H1 (cell line): ENCODE data around the gene PRXL2B. TPM values are rescaled to one million over a fixed set of nuclear protein-coding genes. Genes with fewer than 3 reads are reported as not detected.

ENCODE experiments used
- CTCF ChIA-PET: fragments of 300-600 bp; sonication (Branson Sonifier 250); formaldehyde crosslinking; loops from one replicate; lab custom pipeline; 2021; ENCODE audit not compliant: partially characterized antibody; lab: Charles Lee
- POLR2A ChIA-PET: fragments of 300-600 bp; sonication (Branson Sonifier 250); formaldehyde crosslinking; loops from one replicate; lab custom pipeline; 2021; ENCODE audit warnings: inconsistent platforms; ENCODE audit not compliant: partially characterized antibody; lab: Charles Lee
- DNase-seq, 2 experiments: peaks; one replicate each; pipeline versions ENCODE4 v3.0.0 to v3.0.0-alpha.2; 2010 to 2022; ENCODE audit warnings: low spot score in 2 of 2, low read depth in 1 of 2, mixed read lengths in 1 of 2
- FAIRE-seq: peaks from 2 replicates; lab custom pipeline; 2011; peaks lifted over from hg19 to GRCh38; lab: Jason Lieb, UNC
- H2AFZ ChIP-seq: 2 replicates; pipeline ENCODE4 v1.8.1; 2012; ENCODE audit warnings: low read length, inconsistent platforms
- H2AK5ac ChIP-seq: 2 replicates; pipeline ENCODE4 v1.6.1; 2013; ENCODE audit warnings: low read depth, low read length
- H2BK120ac ChIP-seq: replicated peaks from 2 replicates; pipeline ENCODE3; 2013; ENCODE audit warnings: low read depth, low read length, inconsistent platforms
- H2BK12ac ChIP-seq: 2 replicates; pipeline ENCODE4 v1.6.1; 2013; ENCODE audit warnings: low read depth, low read length
- H2BK15ac ChIP-seq: 2 replicates; pipeline ENCODE4 v1.6.1; 2013; ENCODE audit warnings: low read length
- H2BK20ac ChIP-seq: 2 replicates; pipeline ENCODE4 v1.6.1; 2013; ENCODE audit warnings: low read length
- H2BK5ac ChIP-seq: 2 replicates; pipeline ENCODE4 v1.6.1; 2013; ENCODE audit warnings: low read depth, low read length
- H3K14ac ChIP-seq: 2 replicates; pipeline ENCODE4 v1.6.1; 2013; ENCODE audit warnings: inconsistent platforms; ENCODE audit not compliant: insufficient read length
- H3K18ac ChIP-seq: 2 replicates; pipeline ENCODE4 v1.6.1; 2013; ENCODE audit warnings: low read length; ENCODE audit errors: extremely low read depth
- H3K23ac ChIP-seq: 2 replicates; pipeline ENCODE4 v1.6.1; 2013; ENCODE audit warnings: inconsistent platforms; ENCODE audit not compliant: insufficient read length
- H3K23me2 ChIP-seq: 2 replicates; pipeline ENCODE4 v1.6.1; 2013; ENCODE audit warnings: low read depth, low read length
- H3K27ac ChIP-seq: 2 replicates; pipeline ENCODE4 v1.6.1; 2011; ENCODE audit warnings: low read depth, low read length, inconsistent platforms
- H3K27me3 ChIP-seq, 4 experiments: replicated peaks in 1 of 4; 1 replicate in 1 of 4; 2 replicates in 3 of 4; pipeline versions ENCODE4 v1.6.1 to v1.8.1; 2011 to 2013; ENCODE audit warnings: low read length in 3 of 4, mild to moderate bottlenecking in 3 of 4, inconsistent platforms in 2 of 4, mixed read lengths in 2 of 4, moderate library complexity in 1 of 4; ENCODE audit not compliant: control insufficient read depth in 3 of 4, insufficient read depth in 3 of 4; ENCODE audit errors: extremely low read depth in 1 of 4
- H3K36me3 ChIP-seq, 4 experiments: 2 replicates each; pipeline versions ENCODE4 v1.6.1 to v1.8.1; 2011 to 2013; ENCODE audit warnings: mild to moderate bottlenecking in 4 of 4, low read length in 3 of 4, moderate library complexity in 2 of 4, control low read depth in 1 of 4, inconsistent platforms in 1 of 4; ENCODE audit not compliant: insufficient read depth in 4 of 4, control insufficient read depth in 2 of 4
- H3K4ac ChIP-seq: replicated peaks from 2 replicates; pipeline ENCODE3; 2013; ENCODE audit warnings: low read length, low read depth, mixed read lengths, inconsistent platforms; ENCODE audit not compliant: insufficient read length
- H3K4me1 ChIP-seq, 4 experiments: replicated peaks in 1 of 4; 1 replicate in 1 of 4; 2 replicates in 3 of 4; pipeline versions ENCODE4 v1.6.1 to v1.8.1; 2011 to 2013; ENCODE audit warnings: low read length in 3 of 4, inconsistent platforms in 2 of 4, mixed read lengths in 1 of 4; ENCODE audit not compliant: insufficient read depth in 4 of 4, control insufficient read depth in 3 of 4
- H3K4me2 ChIP-seq, 2 experiments: 2 replicates each; pipeline versions ENCODE4 v1.6.1 to v1.8.1; 2011 to 2013; ENCODE audit warnings: low read depth in 2 of 2, low read length in 2 of 2, control low read depth in 1 of 2, inconsistent platforms in 1 of 2, mild to moderate bottlenecking in 1 of 2; ENCODE audit not compliant: insufficient read depth in 1 of 2
- H3K4me3 ChIP-seq, 4 experiments: fragments of 200-600, 300-600 bp in 1 of 4; sonication (generic), shearing (Covaris generic), sonication (Bioruptor Twin) in 1 of 4; 2 replicates each; pipeline versions ENCODE4 v1.5.1 to v1.8.1; 2011 to 2016; ENCODE audit warnings: low read length in 4 of 4, low read depth in 3 of 4, control low read depth in 2 of 4, inconsistent platforms in 2 of 4, mild to moderate bottlenecking in 2 of 4, mixed read lengths in 1 of 4, moderate library complexity in 1 of 4; ENCODE audit not compliant: insufficient read depth in 2 of 4; ENCODE audit errors: extremely low read depth in 1 of 4
- H3K56ac ChIP-seq: replicated peaks from 2 replicates; pipeline ENCODE3; 2013; ENCODE audit warnings: low read depth, mild to moderate bottlenecking, mixed read lengths, low read length, inconsistent platforms; ENCODE audit not compliant: insufficient read length
- H3K79me1 ChIP-seq: 2 replicates; pipeline ENCODE4 v1.6.1; 2013; ENCODE audit warnings: low read depth, low read length, control low read depth
- H3K79me2 ChIP-seq, 2 experiments: 2 replicates each; pipeline versions ENCODE4 v1.6.1 to v1.8.1; 2012 to 2013; ENCODE audit warnings: low read length in 2 of 2, mild to moderate bottlenecking in 2 of 2, inconsistent platforms in 1 of 2; ENCODE audit not compliant: insufficient read depth in 2 of 2, control insufficient read depth in 1 of 2
- H3K9ac ChIP-seq, 4 experiments: replicated peaks in 1 of 4; 1 replicate in 1 of 4; 2 replicates in 3 of 4; pipeline versions ENCODE4 v1.6.1 to v1.8.1; 2011 to 2013; ENCODE audit warnings: low read depth in 3 of 4, low read length in 3 of 4, control low read depth in 2 of 4, mild to moderate bottlenecking in 2 of 4, moderate library complexity in 2 of 4, inconsistent platforms in 1 of 4; ENCODE audit errors: extremely low read depth in 1 of 4
- H3K9me3 ChIP-seq, 2 experiments: 2 replicates each; pipeline versions ENCODE4 v1.6.1 to v1.8.1; 2012 to 2013; ENCODE audit warnings: mild to moderate bottlenecking in 2 of 2, moderate library complexity in 2 of 2, control low read depth in 1 of 2, inconsistent platforms in 1 of 2, low read depth in 1 of 2, low read length in 1 of 2, mixed read lengths in 1 of 2; ENCODE audit not compliant: insufficient read depth in 2 of 2
- H4K20me1 ChIP-seq, 2 experiments: replicated peaks in 1 of 2; 2 replicates each; pipeline versions ENCODE3 to v1.8.1; 2011 to 2013; ENCODE audit warnings: inconsistent platforms in 2 of 2, low read length in 2 of 2, mild to moderate bottlenecking in 1 of 2; ENCODE audit not compliant: insufficient read depth in 2 of 2, control insufficient read depth in 1 of 2
- H4K5ac ChIP-seq: 2 replicates; pipeline ENCODE4 v1.6.1; 2013; ENCODE audit warnings: low read length, low read depth, mixed read lengths, inconsistent platforms; ENCODE audit not compliant: insufficient read length
- H4K8ac ChIP-seq: 2 replicates; pipeline ENCODE4 v1.8.0; 2013; ENCODE audit warnings: mild to moderate bottlenecking, moderate library complexity, low read length, inconsistent platforms; ENCODE audit not compliant: insufficient read depth; ENCODE audit errors: extremely low read depth
- H4K91ac ChIP-seq: replicated peaks from 2 replicates; pipeline ENCODE3; 2013; ENCODE audit warnings: low read length, mixed read lengths, inconsistent platforms; ENCODE audit not compliant: insufficient read length
- ASH2L ChIP-seq: fragments of 200-600, 300-600 bp; sonication (generic); IDR thresholded peaks from one replicate; pipeline ENCODE4 v1.7.1; 2017; ENCODE audit warnings: low read length
- ATF3 ChIP-seq: IDR thresholded peaks from 2 replicates; pipeline ENCODE4 v1.6.1; 2011; ENCODE audit warnings: low read depth, mild to moderate bottlenecking, low read length; ENCODE audit not compliant: insufficient read depth
- CTCF ChIP-seq, 3 experiments: IDR thresholded peaks; 1 replicate in 2 of 3; 2 replicates in 1 of 3; pipeline versions ENCODE4 v1.5.1 to v1.6.1; 2011; ENCODE audit warnings: low read length in 3 of 3, mild to moderate bottlenecking in 3 of 3, inconsistent platforms in 2 of 3, low read depth in 1 of 3, moderate library complexity in 1 of 3; ENCODE audit not compliant: insufficient read depth in 1 of 3; ENCODE audit errors: control extremely low read depth in 1 of 3
- NRF1 ChIP-seq: IDR thresholded peaks from 2 replicates; pipeline ENCODE4 v1.6.1; 2011; ENCODE audit warnings: mild to moderate bottlenecking, low read depth, low read length, improper control_type of control experiment
- WGBS, 2 experiments: shearing (Covaris generic) in 1 of 2; methylation state at CpG; one replicate each; pipeline versions ENCODE4 v1.1.6 to v1.1.7; 2013 to 2015; ENCODE audit warnings: low lambda C conversion rate in 2 of 2, mixed read lengths in 2 of 2, inconsistent platforms in 1 of 2, low coverage in 1 of 2, missing lambda C conversion rate in 1 of 2; ENCODE audit not compliant: insufficient replicate concordance in 2 of 2, insufficient coverage in 1 of 2, insufficient read length in 1 of 2; ENCODE audit errors: extremely low coverage in 1 of 2, missing lambda C conversion rate in 1 of 2; 5-methylcytosine and 5-hydroxymethylcytosine counted together
- polyA plus RNA-seq, 7 experiments: library from polyadenylated mRNA; depleted of rRNA in 3 of 7; stranded (reverse) in 5 of 7; unstranded in 2 of 7; fragments of >200 nt in 5 of 7; fragments of 200-250 nt in 2 of 7; gene quantifications; 1 replicate in 5 of 7; 2 replicates in 1 of 7; 4 replicates in 1 of 7; pipeline versions ENCODE4 v1.2.1 to v1.2.3, GENCODE V29; 2011 to 2013; ENCODE audit warnings: missing spikeins in 2 of 7, mixed read lengths in 2 of 7
- total RNA-seq: library from RNA; stranded (reverse); fragmentation: NEBNext Ultra II Directional; extraction: Animal tissue kit (Norgen Biotek cat#: 25700); gene quantifications from 2 replicates; pipeline ENCODE4 v1.2.1, GENCODE V29; 2021

PRXL2B gene
- total and polyA plus RNA-seq, 2 of the 8 experiments (the other 6 are each of a cell fraction or from before 2014, with no cell fraction given) = 35.3 to 46.0 TPM

- Histone ChIP-seq H2BK20ac (no peak overlapping the region), H4K20me1 (no peaks in the 10 kb centered on the region), H3K4me2 (no peak overlapping the region), H3K79me1 (no peaks in the 10 kb centered on the region), H2BK120ac (no peak overlapping the region), H3K27ac (no peak overlapping the region), H2BK12ac (no peak overlapping the region), H3K4ac (no peak overlapping the region), H3K23ac (no peak overlapping the region), H3K4me3 (no peak overlapping the region), H3K79me2 (no peaks in the 10 kb centered on the region), H2AK5ac (no peak overlapping the region), H4K91ac (no peak overlapping the region), H3K9me3 (peaks cover 5 to 8% of the 10 kb centered on the region in 2 experiments), H2AFZ (no peak overlapping the region), H3K23me2 (no peaks in the 10 kb centered on the region), H3K56ac (no peak overlapping the region), H2BK15ac (no peak overlapping the region), H3K18ac (no peak overlapping the region), H4K5ac (no peak overlapping the region), H3K36me3 (no peaks in the 10 kb centered on the region), H3K27me3 (no peaks in the 10 kb centered on the region), H3K4me1 (peaks cover 0 to 4% (median 1%) of the 10 kb centered on the region in 4 experiments; a peak in 2 of 7 replicates), H3K14ac (no peak overlapping the region), H2BK5ac (no peak overlapping the region), H3K9ac (no peak overlapping the region), H4K8ac (no peak overlapping the region)
- ChIA-PET CTCF (interaction anchor here (5.1 kb wide), 1 partner anchor 11 kb away, joined by 33 read pairs; no protein-coding TSS in a partner anchor), POLR2A (no interaction called here)
- 89% methylated on average over 8 of the region's 8 CpGs; no CpG with 5 or more reads in 1 of the 2 experiments for WGBS, 2 experiments
- no peak for DNase-seq
- no peak for FAIRE-seq
- no peak for TF ChIP-seq CTCF (IDR thresholded peaks at IDR 0.05; ENCODE audit: control extremely low read depth in 1 of 3, insufficient read depth in 1 of 3, low read depth in 1 of 3, low read length in 3 of 3)
- no peak for TF ChIP-seq ATF3
- no peak for TF ChIP-seq NRF1
- TF ChIP-seq ASH2L = no peak
These were observed 13.2 kb upstream of the PRXL2B start for GRCh38 chr1:2573250-2573920.
